HCT116 (cell line): ENCODE measurements around the gene WDR90.

Source experiments
- CBX3 ChIP-seq: IDR thresholded peaks from 2 replicates; pipeline ENCODE4 v1.6.1; 2012; ENCODE audit warnings: low read depth
- CTCF ChIP-seq, 3 experiments: fragments of 200-600 bp in 1 of 3; sonication (generic) in 1 of 3; IDR thresholded peaks in 2 of 3; conservative IDR thresholded peaks in 1 of 3; 2 replicates each; pipeline ENCODE4 v1.5.1; 2012 to 2017; ENCODE audit warnings: low read depth in 2 of 3, low read length in 2 of 3, antibody characterized with exemption in 1 of 3, borderline replicate concordance in 1 of 3, control low read depth in 1 of 3, mild to moderate bottlenecking in 1 of 3, mixed read lengths in 1 of 3, mixed run types in 1 of 3, moderate library complexity in 1 of 3; ENCODE audit not compliant: insufficient read depth in 1 of 3
- EZH2 ChIP-seq: fragments of 200-600 bp; sonication (generic); IDR thresholded peaks from 2 replicates; pipeline ENCODE4 v1.6.1; 2017; ENCODE audit warnings: antibody characterized with exemption, mixed run types
- POLR2A ChIP-seq: IDR thresholded peaks from 2 replicates; pipeline ENCODE4 v1.7.0; 2011; ENCODE audit warnings: borderline replicate concordance; ENCODE audit not compliant: insufficient read depth, insufficient read length; ENCODE audit errors: extremely low read depth
- RAD21 ChIP-seq: IDR thresholded peaks from 2 replicates; pipeline ENCODE4 v1.6.1; 2012; ENCODE audit warnings: low read depth, mild to moderate bottlenecking
- REST ChIP-seq: IDR thresholded peaks from 2 replicates; pipeline ENCODE4 v1.6.1; 2012; ENCODE audit warnings: low read depth
- TCF7L2 ChIP-seq: IDR thresholded peaks from 2 replicates; pipeline ENCODE4 v1.7.0; 2011; ENCODE audit warnings: borderline replicate concordance, inconsistent platforms; ENCODE audit not compliant: insufficient read depth, insufficient read length; ENCODE audit errors: extremely low read depth

GRCh38 chr16:662095-662494, 12.9 kb downstream of the WDR90 start:
- TF ChIP-seq CTCF (IDR thresholded peaks at IDR 0.05 in 2 of 3, conservative IDR thresholded peaks at IDR 0.05 in 1 of 3; ENCODE audit: borderline replicate concordance in 1 of 3, insufficient read depth in 1 of 3, low read depth in 2 of 3, low read length in 2 of 3) (no peak), POLR2A (no peak), RAD21 (no peak), EZH2 (no peak), CBX3 (no peak), TCF7L2 (no peak), REST (no peak)
